ENCODE results near the gene PGM3. TPM values are rescaled to one million over a fixed set of nuclear protein-coding genes. Genes with fewer than 3 reads are reported as not detected.
A peak's percentile ranks its signal among the peaks of the same experiment; 100 is the strongest.

PGM3 gene
- total and polyA plus RNA-seq, 12 donors: 5.3 to 23.4 (median 16.1) TPM

DNA sequence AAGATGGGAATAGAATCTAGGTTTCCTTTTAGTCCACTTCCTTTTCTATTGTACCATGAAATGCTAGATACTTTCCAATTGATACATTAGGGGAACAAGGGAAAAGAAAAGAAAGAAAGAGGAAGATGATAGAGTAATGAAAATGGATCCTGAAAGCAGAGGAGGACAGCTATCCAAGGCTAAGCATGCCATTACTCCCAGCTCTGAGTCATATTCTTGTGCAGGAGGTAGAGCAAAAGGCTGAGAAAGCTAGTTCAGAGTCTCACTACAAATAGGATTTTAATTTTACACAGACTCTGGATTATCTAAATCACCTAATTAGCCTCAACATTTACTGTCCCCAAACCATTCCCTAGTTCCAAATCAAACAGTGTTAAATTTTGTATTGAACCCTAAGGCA lies 23.7 kb upstream of the PGM3 start:
- DNase-seq (no peak), ATAC-seq (no peak)
- TF ChIP-seq CTCF (IDR thresholded peaks at IDR 0.05): no peak
- Histone ChIP-seq H3K4me3 (no peak overlapping the region), H3K27ac (no peak overlapping the region), H3K27me3 (no peaks in the 10 kb centered on the region), H3K36me3 (peaks cover 0 to 4% (median 0%) of the 10 kb centered on the region in 9 donors), H3K4me1 (peaks cover 0 to 4% (median 0%) of the 10 kb centered on the region in 9 donors), H3K9me3 (no peaks in the 10 kb centered on the region)
- intact Hi-C loops (cut with DNase I): loop anchor here in 4 of 10 donors (1.0 to 10.0 kb wide), 3 partner anchors 150 to 972 kb away; partner anchors contain the start of genes DOP1A (in 4 of the 4), UBE3D (in 3 of the 4) and IBTK (in 1 of the 4)

GRCh38 chr6:83215131-83216047 lies 22.3 kb upstream of the PGM3 start:
- ATAC-seq: peak; percentile 77 to 97 (median 92)
- H3K4me3 ChIP-seq: no peak overlapping the region
- peaks cover 0 to 11% (median 0%) of the 10 kb centered on the region in 9 donors for H3K36me3 ChIP-seq
- DNase-seq: peak; percentile 21 to 71
- H3K4me1 ChIP-seq: peaks cover 0 to 4% (median 0%) of the 10 kb centered on the region in 9 donors
- H3K9me3 ChIP-seq: no peaks in the 10 kb centered on the region
- intact Hi-C loops (cut with DNase I): loop anchor here in 8 of 10 donors (1.0 to 10.0 kb wide), 5 partner anchors 148 to 971 kb away; partner anchors contain the start of genes DOP1A (in 7 of the 8), UBE3D (in 4 of the 8) and IBTK (in 1 of the 8)
- peak; percentile 53 to 92 (median 80) for TF ChIP-seq CTCF (IDR thresholded peaks at IDR 0.05)
- H3K27me3 ChIP-seq: no peaks in the 10 kb centered on the region
- peak overlapping the region in 1 of 10 donors; percentile 8 for H3K27ac ChIP-seq
- 29 to 30% methylated on average over 7 of the region's 7 CpGs for WGBS, 2 donors

GRCh38 chr6:83202031-83202430 lies 9.0 kb upstream of the PGM3 start:
- H3K4me1 ChIP-seq: peaks cover 0 to 8% (median 0%) of the 10 kb centered on the region in 9 donors
- DNase-seq (no peak), ATAC-seq (no peak)
- no peak for TF ChIP-seq CTCF (IDR thresholded peaks at IDR 0.05)
- 77 to 85% methylated on average over 4 of the region's 4 CpGs for WGBS, 2 donors
- peaks cover 0 to 9% (median 0%) of the 10 kb centered on the region in 9 donors for H3K36me3 ChIP-seq
- no peaks in the 10 kb centered on the region for H3K27me3 ChIP-seq
- no peaks in the 10 kb centered on the region for H3K9me3 ChIP-seq
- intact Hi-C loops (cut with DNase I): loop anchor here in 1 of 10 donors (5.0 kb wide), 1 partner anchor 135 kb away; the partner anchor contains the start of genes DOP1A and UBE3D
- no peak overlapping the region for H3K27ac ChIP-seq
- no peak overlapping the region for H3K4me3 ChIP-seq

- no peak for DNase-seq
- no peak for TF ChIP-seq CTCF (IDR thresholded peaks at IDR 0.05)
- Histone ChIP-seq H3K9me3 (no peaks in the 10 kb centered on the region), H3K36me3 (peaks cover 0 to 25% (median 0%) of the 10 kb centered on the region in 9 donors), H3K27me3 (no peaks in the 10 kb centered on the region), H3K4me1 (peaks cover 0 to 15% (median under 1%) of the 10 kb centered on the region in 9 donors), H3K27ac (no peak overlapping the region), H3K4me3 (no peak overlapping the region)
- intact Hi-C loops (cut with DNase I): loop anchor here in 7 of 10 donors (5.0 to 10.0 kb wide), 4 partner anchors 128 to 955 kb away; partner anchors contain the start of genes DOP1A (in 3 of the 7), IBTK (in 3 of the 7) and UBE3D (in 3 of the 7)
- peak in 2 of 8 donors; percentile 46 to 67 for ATAC-seq
- 66 to 73% methylated on average over 2 of the region's 2 CpGs for WGBS, 2 donors
Observed at GRCh38 chr6:83199863-83200225, 6.8 kb upstream of the PGM3 start.

Measured in heart right ventricle (tissue), 16 donors.